Epithelial cell of esophagus (primary cell): ENCODE data around the gene PCSK1.

ENCODE experiments used
- DNase-seq: peaks from one replicate; pipeline ENCODE4 v3.0.0; 2010; ENCODE audit warnings: low read depth
- H3K4me3 ChIP-seq: 2 replicates; pipeline ENCODE4 v1.5.1; 2011; ENCODE audit warnings: mild to moderate bottlenecking, low read length, control low read depth
- TF ChIP-seq, protein P1 (sequence below): IDR thresholded peaks from 2 replicates; pipeline ENCODE4 v1.5.1; 2011; ENCODE audit warnings: low read depth, mild to moderate bottlenecking, low read length, control low read depth, inconsistent platforms; ENCODE audit not compliant: insufficient read depth; ENCODE audit errors: missing control alignments

The PCSK1 gene

DNA sequence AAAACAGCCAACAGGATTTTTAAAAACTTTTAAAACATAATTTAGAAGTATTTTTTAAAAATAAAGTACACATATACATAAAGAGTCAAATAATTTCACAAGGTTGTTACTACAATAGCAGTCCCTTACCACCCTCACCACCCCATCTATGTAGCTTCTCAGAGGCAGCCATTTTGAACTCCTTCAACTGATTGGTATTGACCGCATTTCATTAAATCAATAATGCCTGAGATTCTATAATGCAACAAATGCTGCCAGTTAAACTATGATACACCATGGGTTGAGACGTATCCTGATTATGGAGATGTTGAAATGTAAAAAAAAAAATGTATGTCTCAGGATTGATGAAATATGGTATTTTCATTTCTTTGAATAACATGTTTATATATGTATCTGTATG is 78.8 kb downstream of the PCSK1 start:
- TF ChIP-seq, protein P1, sequence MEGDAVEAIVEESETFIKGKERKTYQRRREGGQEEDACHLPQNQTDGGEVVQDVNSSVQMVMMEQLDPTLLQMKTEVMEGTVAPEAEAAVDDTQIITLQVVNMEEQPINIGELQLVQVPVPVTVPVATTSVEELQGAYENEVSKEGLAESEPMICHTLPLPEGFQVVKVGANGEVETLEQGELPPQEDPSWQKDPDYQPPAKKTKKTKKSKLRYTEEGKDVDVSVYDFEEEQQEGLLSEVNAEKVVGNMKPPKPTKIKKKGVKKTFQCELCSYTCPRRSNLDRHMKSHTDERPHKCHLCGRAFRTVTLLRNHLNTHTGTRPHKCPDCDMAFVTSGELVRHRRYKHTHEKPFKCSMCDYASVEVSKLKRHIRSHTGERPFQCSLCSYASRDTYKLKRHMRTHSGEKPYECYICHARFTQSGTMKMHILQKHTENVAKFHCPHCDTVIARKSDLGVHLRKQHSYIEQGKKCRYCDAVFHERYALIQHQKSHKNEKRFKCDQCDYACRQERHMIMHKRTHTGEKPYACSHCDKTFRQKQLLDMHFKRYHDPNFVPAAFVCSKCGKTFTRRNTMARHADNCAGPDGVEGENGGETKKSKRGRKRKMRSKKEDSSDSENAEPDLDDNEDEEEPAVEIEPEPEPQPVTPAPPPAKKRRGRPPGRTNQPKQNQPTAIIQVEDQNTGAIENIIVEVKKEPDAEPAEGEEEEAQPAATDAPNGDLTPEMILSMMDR, result no peak
- H3K4me3 ChIP-seq, result no peak overlapping the region
- DNase-seq, result no peak

DNA sequence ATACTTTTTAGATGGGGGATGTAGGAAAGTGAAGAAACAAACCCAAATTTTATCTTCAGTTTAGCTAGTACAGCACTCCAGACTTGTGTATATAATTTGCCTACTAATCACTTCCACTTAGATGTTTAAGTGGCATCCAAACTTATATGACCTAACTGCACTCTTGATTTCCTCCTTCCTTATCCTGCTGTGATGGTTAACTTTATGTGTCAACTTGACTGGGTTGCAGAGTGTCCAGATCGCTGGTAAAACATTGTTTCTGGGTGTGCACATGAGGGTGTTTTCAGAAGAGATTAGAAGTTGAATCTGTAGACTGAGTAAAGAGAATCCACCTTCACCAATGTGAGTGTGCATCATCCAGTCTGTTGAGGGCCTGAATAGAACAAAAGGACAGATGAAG is 79.8 kb downstream of the PCSK1 start:
- no peak overlapping the region for H3K4me3 ChIP-seq
- DNase-seq, result no peak
- TF ChIP-seq, protein P1, result no peak

DNA sequence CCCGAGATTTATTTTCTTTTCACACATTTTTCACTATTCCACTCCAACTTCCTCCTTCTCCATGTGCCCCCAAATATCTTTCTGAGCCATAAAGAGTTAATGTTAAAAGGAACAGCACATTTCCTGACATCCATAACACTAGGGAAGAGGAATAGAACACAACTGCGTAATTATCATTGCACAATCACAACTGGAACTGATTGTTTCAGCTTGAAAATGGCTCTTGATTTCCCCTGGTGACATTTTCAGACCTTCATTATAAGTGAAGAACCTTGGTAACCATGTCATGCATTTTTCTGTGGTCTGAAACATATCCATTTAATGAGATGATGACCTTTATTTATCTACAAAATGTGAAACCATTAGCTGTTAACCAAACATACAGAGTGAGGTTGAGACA is 82.4 kb downstream of the PCSK1 start:
- no peak overlapping the region for H3K4me3 ChIP-seq
- TF ChIP-seq, protein P1, result no peak
- DNase-seq, result no peak

DNA sequence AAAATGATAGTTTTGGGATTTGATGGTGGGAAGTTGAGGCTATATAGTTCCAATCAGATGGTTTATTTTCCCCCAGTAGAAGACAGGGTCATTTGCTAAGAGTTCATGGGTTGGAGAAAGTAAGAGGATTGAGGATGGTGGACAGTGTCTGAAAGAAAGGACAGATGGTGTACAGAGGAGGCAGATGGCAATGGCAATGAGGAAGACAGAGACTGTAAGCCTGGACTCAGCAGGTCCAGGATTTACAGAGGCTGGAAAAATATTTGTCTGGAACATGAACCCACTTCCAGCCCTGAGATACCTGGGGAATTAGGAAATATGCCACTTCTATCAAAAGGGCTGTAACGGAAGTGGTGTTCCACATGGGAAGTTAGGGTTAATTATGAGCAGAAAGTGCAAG is 84.5 kb downstream of the PCSK1 start:
- H3K4me3 ChIP-seq, result no peak overlapping the region
- DNase-seq, result no peak
- TF ChIP-seq, protein P1, result no peak

DNA sequence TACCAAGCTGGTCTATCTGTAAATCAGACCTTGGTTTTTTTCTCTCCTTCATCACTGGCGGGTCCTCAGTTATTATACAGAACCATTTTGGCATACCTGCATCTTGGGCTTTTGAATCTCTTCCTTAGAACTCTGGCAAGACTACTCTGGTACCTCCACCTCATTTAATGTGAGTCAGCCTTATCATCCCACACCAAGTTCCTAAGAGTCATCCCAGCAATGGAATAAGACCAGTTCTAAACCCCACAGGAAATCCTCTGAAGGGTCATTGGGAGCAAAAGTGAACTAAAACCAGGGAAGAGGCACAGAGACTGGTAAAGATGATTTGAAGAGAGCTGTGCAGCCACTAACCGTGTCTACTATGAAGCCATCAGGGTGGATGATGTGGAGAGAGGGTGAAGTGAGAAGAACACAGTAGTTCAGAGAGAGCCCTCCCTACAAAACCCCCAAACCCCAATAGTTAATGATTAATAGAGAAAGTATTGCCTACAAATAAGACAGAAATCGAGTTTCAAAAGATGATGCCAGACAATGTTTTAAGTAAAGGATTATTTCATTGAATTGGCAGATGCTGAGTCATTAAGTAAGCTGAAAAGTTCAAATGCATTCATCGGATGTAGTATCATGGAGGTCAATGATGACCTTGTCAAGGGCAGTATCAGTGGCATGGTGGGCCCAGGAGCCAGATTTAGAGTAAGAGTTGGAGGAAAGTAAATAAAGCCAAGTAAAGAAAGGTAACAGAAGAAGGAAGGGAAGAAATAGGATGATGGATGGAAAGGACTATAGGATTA is 85.4 kb downstream of the PCSK1 start:
- no peak overlapping the region for H3K4me3 ChIP-seq
- TF ChIP-seq, protein P1, result no peak
- DNase-seq, result no peak

DNA sequence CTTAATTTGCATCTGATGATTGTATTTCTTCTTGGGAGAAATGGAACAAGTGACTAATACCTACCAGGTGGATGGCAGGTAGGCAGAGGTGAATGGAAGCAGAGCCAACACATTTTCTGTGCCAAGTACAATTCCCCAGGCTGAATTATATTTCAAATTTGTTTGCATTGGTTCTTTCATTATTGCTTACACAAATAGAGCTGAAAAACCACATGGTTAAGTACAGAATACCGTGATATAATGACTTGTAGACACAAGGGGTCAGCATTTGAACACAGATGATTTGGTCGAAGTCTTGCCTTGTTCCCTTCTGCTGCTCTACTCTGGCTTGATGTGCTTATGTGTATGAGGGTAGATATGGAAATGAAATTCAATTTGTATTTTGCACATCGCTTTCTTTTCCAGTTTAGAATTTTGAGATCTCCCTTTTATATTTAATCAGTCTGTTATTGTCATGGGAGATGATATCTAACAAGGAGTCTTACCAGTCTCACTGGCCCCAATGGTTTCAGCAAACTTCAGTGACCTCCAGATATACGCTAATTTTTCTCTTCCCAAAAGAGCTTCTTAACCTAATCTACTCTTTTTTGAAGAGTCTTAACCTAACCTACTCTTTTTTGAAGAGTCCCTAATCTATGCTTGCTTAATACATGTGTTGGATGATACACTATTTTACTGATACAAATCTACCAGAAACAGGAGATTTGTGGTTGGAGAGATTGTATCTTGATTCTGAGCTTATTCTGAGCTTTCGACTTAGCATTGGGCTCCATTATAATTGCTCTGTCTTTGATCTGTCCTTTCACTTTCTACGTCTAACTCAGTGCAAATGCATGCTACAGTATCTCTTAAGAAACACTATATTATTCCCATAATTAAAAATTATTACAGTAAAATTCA is 88.1 kb downstream of the PCSK1 start:
- TF ChIP-seq, protein P1, result peak; percentile 63
- no peak overlapping the region for H3K4me3 ChIP-seq
- peak; percentile 76 for DNase-seq
